Activated CD4-positive, alpha-beta T cell treated with anti-CD3 and anti-CD28 coated beads, Interleukin-2, amount 50 U/mL, for 24 hours (primary cell): Measurements from ENCODE around the gene SYTL3.
"Not testable (repeated sequence)": the region's sequence is repeated elsewhere in the genome, so short reads cannot be mapped to it uniquely, and the experiment has no call there.

Experiments used
- DNase-seq, 2 donors: peaks; one replicate each; pipeline ENCODE4 v3.0.0-alpha.2; 2020; ENCODE audit warnings: low read depth in 1 of 2, low spot score in 1 of 2

The SYTL3 gene

GRCh38 chr6:158686791-158687381, 37.0 kb downstream of the SYTL3 start:
- no peak for DNase-seq

GRCh38 chr6:158687506-158687905, 37.7 kb downstream of the SYTL3 start:
- DNase-seq, result no peak

DNA sequence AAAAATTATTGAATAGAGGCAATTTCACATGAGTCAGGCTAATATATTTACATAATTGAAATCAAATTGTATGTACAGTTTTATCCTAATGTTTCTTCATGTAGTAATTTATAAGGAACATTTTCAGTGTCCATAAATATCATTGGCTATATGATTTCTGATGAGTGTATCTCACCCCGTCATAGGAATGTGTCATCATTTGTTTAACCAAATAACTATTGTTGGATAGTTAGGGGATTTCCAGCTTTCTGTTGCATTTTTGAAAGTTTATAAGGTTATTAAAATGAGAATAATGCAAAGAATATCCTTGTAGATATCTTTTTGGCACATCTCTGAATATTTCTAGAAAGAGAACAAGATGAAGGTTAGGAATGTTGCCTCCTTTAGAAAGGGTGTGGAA, 39.0 kb downstream of the SYTL3 start:
- no peak for DNase-seq

DNA sequence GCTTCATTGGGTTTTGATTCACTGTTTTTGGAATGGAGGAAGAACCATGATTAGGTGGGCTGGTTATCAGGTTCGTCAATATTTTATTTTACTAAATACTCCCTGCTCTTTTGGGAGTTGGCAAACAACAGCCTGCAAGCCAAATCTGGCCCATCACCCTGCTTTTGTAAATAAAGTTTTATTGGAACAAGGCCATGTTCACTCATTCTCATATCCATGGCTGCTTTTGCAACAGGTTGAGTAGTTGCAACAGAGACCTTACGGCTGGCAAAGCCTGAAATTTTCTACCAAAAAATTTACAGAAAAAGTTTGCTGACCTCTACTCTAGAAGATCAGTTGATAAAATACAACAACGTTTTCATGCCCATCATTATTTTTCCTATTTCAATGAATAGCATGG, 45.1 kb downstream of the SYTL3 start:
- DNase-seq, result no peak

DNA sequence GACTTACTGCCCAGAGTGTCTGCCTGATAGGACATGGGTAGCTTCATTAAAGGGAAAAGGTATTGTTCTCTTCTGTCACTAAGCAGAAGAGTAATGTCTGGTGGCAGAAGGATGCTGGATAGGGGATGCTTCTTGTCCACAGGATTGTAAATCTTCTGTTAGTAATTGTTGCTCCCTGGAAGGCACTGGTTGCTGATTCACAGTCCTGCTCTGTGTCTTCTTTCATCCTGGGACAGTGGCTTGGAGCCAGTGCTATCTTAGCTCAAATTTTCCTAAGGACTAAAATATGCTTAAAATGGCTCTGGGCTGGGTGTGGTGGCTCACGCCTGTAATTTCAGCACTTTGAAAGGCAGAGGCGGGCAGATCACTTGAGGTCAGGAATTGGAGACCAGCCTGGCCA, 48.0 kb downstream of the SYTL3 start:
- DNase-seq, result no peak

GRCh38 chr6:158698931-158699330, 49.1 kb downstream of the SYTL3 start:
- no peak for DNase-seq

- not testable (repeated sequence) for DNase-seq
Measured at GRCh38 chr6:158701268-158701667, 51.4 kb downstream of the SYTL3 start.

GRCh38 chr6:158703111-158703836, 53.4 kb downstream of the SYTL3 start:
- DNase-seq, result no peak

DNA sequence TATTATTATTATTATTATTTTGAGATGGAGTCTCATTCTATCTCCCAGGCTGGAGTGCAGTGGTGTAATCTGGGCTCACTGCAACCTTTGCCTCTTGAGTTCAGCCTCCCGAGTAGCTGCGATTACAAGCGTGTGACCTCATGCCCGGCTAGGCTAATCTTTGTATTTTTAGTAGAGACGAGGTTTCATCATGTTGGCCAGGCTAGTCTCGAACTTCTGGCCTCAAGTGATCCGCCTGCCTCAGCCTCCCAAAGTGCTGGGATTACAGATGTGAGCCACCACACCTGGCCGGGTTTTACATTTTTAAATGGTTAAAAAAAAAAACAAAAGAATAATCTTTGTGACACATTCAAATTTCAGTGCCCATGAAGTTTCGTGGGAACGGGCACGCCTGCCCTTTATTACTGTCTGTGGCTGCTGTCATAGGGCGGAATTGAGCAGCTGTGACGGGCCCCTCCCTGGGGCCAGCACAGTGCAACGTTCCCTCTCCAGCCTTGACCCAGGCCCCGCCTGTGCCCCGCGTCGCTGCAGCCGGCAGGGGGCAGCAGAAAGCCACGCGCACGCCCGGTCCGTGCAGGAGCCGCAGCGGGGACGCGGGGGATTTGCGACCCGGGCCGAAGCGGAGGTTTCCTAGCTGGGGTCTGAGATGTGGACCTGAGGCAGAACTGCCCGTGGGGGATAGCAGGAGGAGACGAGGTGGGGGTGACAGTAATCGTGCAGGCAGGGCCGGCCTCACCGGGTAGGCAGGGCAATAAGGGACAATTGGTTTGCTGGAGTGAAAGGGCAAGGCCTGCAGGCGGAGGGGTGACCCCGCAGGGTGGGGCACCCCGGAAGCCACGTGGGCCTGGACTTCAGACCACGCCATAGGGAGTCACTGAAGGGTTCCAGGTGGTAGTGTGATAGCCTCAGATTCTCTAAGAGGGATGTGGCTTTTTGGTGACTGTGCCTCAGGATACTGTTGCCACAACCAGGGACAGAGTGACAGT, 54.3 kb downstream of the SYTL3 start:
- DNase-seq, result peak; percentile 59

DNA sequence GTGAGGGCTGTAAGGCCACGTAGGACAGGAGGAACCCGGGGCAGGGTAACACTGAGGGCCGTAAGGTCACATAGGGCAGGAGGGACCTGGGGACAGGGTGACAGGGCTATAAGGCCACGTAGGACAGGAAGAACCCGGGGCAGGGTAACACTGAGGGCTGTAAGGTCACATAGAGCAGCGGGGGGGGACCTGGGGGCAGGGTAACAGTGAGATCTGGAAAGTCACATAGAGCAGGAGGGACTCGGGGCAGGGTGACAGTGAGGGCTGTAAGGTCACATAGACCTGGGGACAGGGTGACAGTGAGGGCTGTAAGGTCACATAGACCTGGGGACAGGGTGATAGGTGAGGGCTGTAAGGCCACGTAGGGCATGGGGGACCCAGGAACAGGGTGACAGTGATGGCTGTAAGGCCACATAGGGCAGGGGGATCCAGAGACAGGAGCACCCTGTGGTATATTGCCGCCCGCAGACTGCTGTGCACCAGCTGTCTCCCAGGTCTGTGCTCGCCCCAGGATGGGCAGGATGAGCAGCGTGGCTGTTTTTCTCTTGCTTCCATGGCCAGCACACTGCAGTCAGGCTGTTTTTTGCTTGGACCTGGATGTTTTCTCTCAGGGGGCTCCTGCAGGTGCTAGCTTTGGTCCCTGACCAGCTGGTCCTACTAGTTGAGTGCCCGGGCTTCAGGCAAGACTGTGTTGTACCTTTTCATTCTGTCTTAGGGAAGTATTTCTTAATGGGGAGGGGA, 55.7 kb downstream of the SYTL3 start:
- DNase-seq, result no peak

GRCh38 chr6:158706369-158706982, 56.6 kb downstream of the SYTL3 start:
- DNase-seq, result no peak

GRCh38 chr6:158707120-158707820, 57.4 kb downstream of the SYTL3 start:
- DNase-seq, result no peak

DNA sequence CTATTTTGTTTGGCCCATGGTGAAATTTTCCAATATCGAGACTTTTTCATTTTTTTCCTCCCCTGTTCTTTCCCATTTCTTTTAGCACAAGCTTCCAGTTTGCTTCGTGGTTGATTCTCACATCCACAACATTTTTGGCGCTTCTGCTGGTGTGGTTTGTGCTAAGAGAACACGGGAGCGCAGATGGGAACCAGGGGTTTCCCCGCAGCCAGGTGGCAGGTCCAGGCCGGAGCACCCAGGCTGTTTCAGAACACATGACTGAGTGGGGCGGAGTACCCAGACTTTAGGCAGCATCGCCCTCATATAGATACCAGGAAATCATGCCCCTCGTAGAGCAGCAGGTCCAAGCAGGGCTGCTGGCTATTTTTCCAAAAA, 58.0 kb downstream of the SYTL3 start:
- no peak for DNase-seq

DNA sequence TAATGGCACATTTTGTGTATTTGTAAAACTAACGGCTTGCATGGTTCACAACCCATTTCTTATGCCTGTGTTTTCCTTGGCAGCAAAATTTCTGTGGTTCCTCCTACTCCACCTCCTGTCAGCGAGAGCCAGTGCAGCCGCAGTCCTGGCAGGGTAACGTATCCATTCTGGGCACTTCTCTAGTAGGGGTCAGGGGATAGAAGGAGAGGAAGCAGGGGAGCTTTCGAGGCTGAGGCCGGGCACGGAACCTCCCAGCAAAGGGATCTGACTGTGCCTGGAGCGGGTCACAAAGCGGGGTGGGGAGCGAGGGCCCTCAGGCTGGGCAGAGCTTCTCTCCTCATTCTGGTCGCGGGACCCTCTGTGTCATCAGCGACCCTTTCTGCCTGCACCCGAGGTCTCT, 58.4 kb downstream of the SYTL3 start:
- no peak for DNase-seq

- no peak for DNase-seq
Measured at GRCh38 chr6:158709809-158710208, 60.0 kb downstream of the SYTL3 start.

GRCh38 chr6:158711264-158711663, 61.4 kb downstream of the SYTL3 start:
- no peak for DNase-seq

GRCh38 chr6:158713469-158713868, 63.6 kb downstream of the SYTL3 start:
- no peak for DNase-seq

GRCh38 chr6:158714706-158715105, 64.9 kb downstream of the SYTL3 start:
- DNase-seq, result no peak

GRCh38 chr6:158715330-158716311, 65.8 kb downstream of the SYTL3 start:
- DNase-seq, result no peak
